H9 (cell line): ENCODE measurements around the gene FBXO11. TPM values are rescaled to one million over a fixed set of nuclear protein-coding genes. Genes with fewer than 3 reads are reported as not detected.

Source experiments
- DNase-seq: peaks from one replicate; pipeline ENCODE4 v3.0.0-alpha.2; 2017
- H2AFZ ChIP-seq: one replicate; pipeline ENCODE4 v1.6.1; 2013; ENCODE audit warnings: mild to moderate bottlenecking, low read length, control low read depth, moderate library complexity
- H2AK5ac ChIP-seq: 2 replicates; pipeline ENCODE4 v1.6.1; 2013; ENCODE audit warnings: low read length, control low read depth, mixed read lengths; ENCODE audit not compliant: insufficient read length
- H2BK120ac ChIP-seq: one replicate; pipeline ENCODE4 v1.6.1; 2013; ENCODE audit warnings: low read depth, mild to moderate bottlenecking, low read length, control low read depth, inconsistent platforms; ENCODE audit not compliant: poor library complexity, severe bottlenecking
- H2BK12ac ChIP-seq: 2 replicates; pipeline ENCODE4 v1.6.1; 2013; ENCODE audit warnings: low read length, control low read depth, mixed read lengths, low read depth; ENCODE audit not compliant: insufficient read length
- H2BK15ac ChIP-seq: 2 replicates; pipeline ENCODE4 v1.6.1; 2013; ENCODE audit warnings: low read depth, low read length, control low read depth
- H2BK20ac ChIP-seq: one replicate; pipeline ENCODE4 v1.6.1; 2013; ENCODE audit warnings: low read depth, mild to moderate bottlenecking, low read length, control low read depth, inconsistent platforms; ENCODE audit not compliant: poor library complexity, severe bottlenecking
- H2BK5ac ChIP-seq: 2 replicates; pipeline ENCODE4 v1.6.1; 2013; ENCODE audit warnings: low read length, control low read depth, mixed read lengths; ENCODE audit not compliant: insufficient read length
- H3K14ac ChIP-seq: 2 replicates; pipeline ENCODE4 v1.6.1; 2013; ENCODE audit warnings: low read length, control low read depth; ENCODE audit not compliant: insufficient read depth
- H3K18ac ChIP-seq: 2 replicates; pipeline ENCODE4 v1.6.1; 2013; ENCODE audit warnings: low read depth, mild to moderate bottlenecking, mixed read lengths, low read length, control low read depth; ENCODE audit not compliant: insufficient read length
- H3K23ac ChIP-seq: 2 replicates; pipeline ENCODE4 v1.6.1; 2013; ENCODE audit warnings: low read length, control low read depth, mixed read lengths, low read depth; ENCODE audit not compliant: insufficient read length
- H3K23me2 ChIP-seq: 2 replicates; pipeline ENCODE4 v1.6.1; 2013; ENCODE audit warnings: low read depth, mild to moderate bottlenecking, mixed read lengths, low read length, control low read depth; ENCODE audit not compliant: insufficient read length, poor library complexity, severe bottlenecking
- H3K27ac ChIP-seq: 2 replicates; pipeline ENCODE4 v1.5.1; 2013; ENCODE audit warnings: low read length, control low read depth, mixed read lengths, low read depth; ENCODE audit not compliant: insufficient read length
- H3K27me3 ChIP-seq: 2 replicates; pipeline ENCODE4 v1.6.1; 2013; ENCODE audit warnings: low read length, control low read depth, inconsistent platforms; ENCODE audit not compliant: insufficient read depth
- H3K4ac ChIP-seq: 2 replicates; pipeline ENCODE4 v1.6.1; 2013; ENCODE audit warnings: low read depth, mild to moderate bottlenecking, control low read depth, inconsistent platforms, low read length, moderate library complexity
- H3K4me1 ChIP-seq: 2 replicates; pipeline ENCODE4 v1.6.1; 2013; ENCODE audit warnings: low read length, control low read depth, inconsistent platforms; ENCODE audit not compliant: insufficient read depth
- H3K4me2 ChIP-seq: 2 replicates; pipeline ENCODE4 v1.6.1; 2013; ENCODE audit warnings: low read length, control low read depth, mixed read lengths; ENCODE audit not compliant: insufficient read length, insufficient read depth
- H3K56ac ChIP-seq: 2 replicates; pipeline ENCODE4 v1.6.1; 2013; ENCODE audit warnings: low read depth, mild to moderate bottlenecking, mixed read lengths, low read length, control low read depth; ENCODE audit not compliant: insufficient read length
- H3K79me1 ChIP-seq: 2 replicates; pipeline ENCODE4 v1.6.1; 2013; ENCODE audit warnings: low read depth, mild to moderate bottlenecking, moderate library complexity, low read length, control low read depth, inconsistent platforms; ENCODE audit not compliant: insufficient read depth, poor library complexity, severe bottlenecking
- H3K79me2 ChIP-seq: 2 replicates; pipeline ENCODE4 v1.6.1; 2013; ENCODE audit warnings: low read length, control low read depth, inconsistent platforms; ENCODE audit not compliant: insufficient read depth
- H3K9ac ChIP-seq: 2 replicates; pipeline ENCODE4 v1.6.1; 2013; ENCODE audit warnings: low read length, control low read depth, mixed read lengths; ENCODE audit not compliant: insufficient read length; ENCODE audit errors: extremely low read depth
- H3K9me3 ChIP-seq: one replicate; pipeline ENCODE4 v1.6.1; 2013; ENCODE audit warnings: low read depth, low read length, inconsistent platforms; ENCODE audit not compliant: control insufficient read depth
- H3T11ph ChIP-seq: one replicate; pipeline ENCODE4 v1.6.1; 2013; ENCODE audit warnings: mild to moderate bottlenecking, low read length, control low read depth, inconsistent platforms
- H4K20me1 ChIP-seq: one replicate; pipeline ENCODE4 v1.6.1; 2013; ENCODE audit not compliant: control insufficient read depth, insufficient read length, insufficient read depth
- H4K5ac ChIP-seq: 2 replicates; pipeline ENCODE4 v1.6.1; 2013; ENCODE audit warnings: low read depth, mild to moderate bottlenecking, mixed read lengths, low read length, control low read depth; ENCODE audit not compliant: insufficient read length
- H4K8ac ChIP-seq: replicated peaks from 2 replicates; pipeline ENCODE4 v1.6.1; 2013; ENCODE audit warnings: low read length, control low read depth, mixed read lengths, low read depth; ENCODE audit not compliant: insufficient read length
- H4K91ac ChIP-seq: 2 replicates; pipeline ENCODE4 v1.6.1; 2013; ENCODE audit warnings: low read depth, mild to moderate bottlenecking, moderate library complexity, mixed read lengths, low read length, control low read depth; ENCODE audit not compliant: insufficient read length
- H3K27ac Mint-ChIP-seq, 3 experiments: 2 replicates in 2 of 3; 3 replicates in 1 of 3; pipeline ENCODE4 v1.8.0; 2020 to 2021; ENCODE audit warnings: mixed read lengths in 3 of 3, mild to moderate bottlenecking in 1 of 3, moderate library complexity in 1 of 3
- H3K27me3 Mint-ChIP-seq: 2 replicates; pipeline ENCODE4 v1.8.0; 2021; ENCODE audit warnings: low read depth, mild to moderate bottlenecking, moderate library complexity, mixed read lengths
- H3K36me3 Mint-ChIP-seq, 3 experiments: 2 replicates in 2 of 3; 3 replicates in 1 of 3; pipeline ENCODE4 v1.8.0; 2020 to 2021; ENCODE audit warnings: low read depth in 3 of 3, mixed read lengths in 3 of 3; ENCODE audit not compliant: insufficient read depth in 1 of 3
- H3K4me1 Mint-ChIP-seq, 2 experiments: 2 replicates each; pipeline ENCODE4 v1.8.0; 2020; ENCODE audit warnings: mixed read lengths in 2 of 2
- H3K4me3 Mint-ChIP-seq, 2 experiments: 2 replicates in 1 of 2; 3 replicates in 1 of 2; pipeline ENCODE4 v1.8.0; 2020 to 2021; ENCODE audit warnings: mild to moderate bottlenecking in 2 of 2, mixed read lengths in 2 of 2, moderate library complexity in 1 of 2
- H3K9me3 Mint-ChIP-seq, 2 experiments: 2 replicates in 1 of 2; 3 replicates in 1 of 2; pipeline ENCODE4 v1.8.0; 2020; ENCODE audit warnings: mild to moderate bottlenecking in 2 of 2, mixed read lengths in 2 of 2, moderate library complexity in 1 of 2
- CTCF ChIP-seq: fragments of 200-600 bp; sonication (generic); conservative IDR thresholded peaks from 3 replicates; pipeline ENCODE4 v1.8.0; 2021; ENCODE audit warnings: antibody characterized with exemption, mild to moderate bottlenecking
- WGBS: extraction: QIAGEN DNeasy Blood & Tissue Kit; methylation state at CpG from one replicate; pipeline ENCODE4 v1.1.7; 2013; ENCODE audit warnings: missing lambda C conversion rate, low lambda C conversion rate, mixed read lengths; ENCODE audit not compliant: insufficient read length; ENCODE audit errors: extremely low coverage; 5-methylcytosine and 5-hydroxymethylcytosine counted together
- total RNA-seq: library from RNA; stranded (reverse); gene quantifications from 2 replicates; pipeline ENCODE4 v1.2.1, GENCODE V29; 2021

The FBXO11 gene
- total RNA-seq, 1 experiment from 2014 or later = 68.8 TPM

- H4K5ac ChIP-seq = no peak overlapping the region
- no peak overlapping the region for H3K56ac ChIP-seq
- no peaks in the 10 kb centered on the region for H3K23me2 ChIP-seq
- no peak overlapping the region for H3K27ac ChIP-seq
- no peak overlapping the region for H3K4me2 ChIP-seq
- no peak overlapping the region for H3K27ac Mint-ChIP-seq
- no peak overlapping the region for H3K14ac ChIP-seq
- H2BK120ac ChIP-seq = no peak overlapping the region
- no peaks in the 10 kb centered on the region for H3K4me1 ChIP-seq
- no peaks in the 10 kb centered on the region for H4K20me1 ChIP-seq
- no peak overlapping the region for H2AK5ac ChIP-seq
- no peak overlapping the region for H3K4ac ChIP-seq
- H4K91ac ChIP-seq = no peak overlapping the region
- H3K79me2 ChIP-seq = no peaks in the 10 kb centered on the region
- H3K4me1 Mint-ChIP-seq = peaks cover 4 to 11% of the 10 kb centered on the region in 2 experiments
- no peak overlapping the region for H3T11ph ChIP-seq
- WGBS = no CpG with 5 or more reads among the region's 4 CpGs
- H3K79me1 ChIP-seq = no peaks in the 10 kb centered on the region
- no peak overlapping the region for H4K8ac ChIP-seq
- no peaks in the 10 kb centered on the region for H3K27me3 ChIP-seq
- no peak overlapping the region for H2AFZ ChIP-seq
- no peaks in the 10 kb centered on the region for H3K36me3 Mint-ChIP-seq
- H3K27me3 Mint-ChIP-seq = no peaks in the 10 kb centered on the region
- no peaks in the 10 kb centered on the region for H3K9me3 ChIP-seq
- H2BK15ac ChIP-seq = no peak overlapping the region
- no peak overlapping the region for H3K4me3 Mint-ChIP-seq
- no peaks in the 10 kb centered on the region for H3K9me3 Mint-ChIP-seq
- H3K9ac ChIP-seq = no peak overlapping the region
- H2BK20ac ChIP-seq = no peak overlapping the region
- no peak overlapping the region for H3K23ac ChIP-seq
- no peak overlapping the region for H2BK5ac ChIP-seq
- H3K18ac ChIP-seq = no peak overlapping the region
- no peak for TF ChIP-seq CTCF
- H2BK12ac ChIP-seq = no peak overlapping the region
- DNase-seq = no peak
These were observed 28.8 kb upstream of the FBXO11 start for GRCh38 chr2:47935071-47935470.
